Sigmoid colon (tissue), 4 donors: Measurements from ENCODE around the gene TAF11L14.

ENCODE experiments used
- CTCF ChIP-seq, 4 experiments: fragments of 450-650 bp in 3 of 4; fragments of 200-600 bp in 1 of 4; IDR thresholded peaks; one replicate each; pipeline ENCODE4 v1.5.1; 2016 to 2019; ENCODE audit warnings: antibody characterized with exemption in 4 of 4, mild to moderate bottlenecking in 3 of 4, moderate library complexity in 2 of 4
- EP300 ChIP-seq, 4 donors: sonication (generic); formaldehyde crosslinking; IDR thresholded peaks; one replicate each; pipeline ENCODE4 v1.6.1; 2017; ENCODE audit warnings: antibody characterized with exemption in 4 of 4

GRCh38 chr5:17634160-17634559, at the start of gene TAF11L14:
- TF ChIP-seq CTCF (IDR thresholded peaks at IDR 0.05): no peak
- TF ChIP-seq EP300 (IDR thresholded peaks at IDR 0.05): no peak
